Progenitor cell of endocrine pancreas (in vitro differentiated cells): ENCODE results near the gene DRD2. TPM values are rescaled to one million over a fixed set of nuclear protein-coding genes. Genes with fewer than 3 reads are reported as not detected.

ENCODE experiments used
- DNase-seq: peaks from one replicate; pipeline ENCODE4 v3.0.0; 2021; ENCODE audit warnings: low spot score; ENCODE audit not compliant: unreplicated experiment
- H3K27ac Mint-ChIP-seq: 2 replicates; pipeline ENCODE4 v1.8.0; 2021; ENCODE audit warnings: mild to moderate bottlenecking, moderate library complexity, mixed read lengths
- H3K27me3 Mint-ChIP-seq: 2 replicates; pipeline ENCODE4 v1.8.0; 2021; ENCODE audit warnings: mixed read lengths
- H3K36me3 Mint-ChIP-seq: 2 replicates; pipeline ENCODE4 v1.8.0; 2022; ENCODE audit warnings: mixed read lengths; ENCODE audit not compliant: insufficient read depth
- H3K4me1 Mint-ChIP-seq: 2 replicates; pipeline ENCODE4 v1.8.0; 2021; ENCODE audit warnings: low read depth, mixed read lengths
- H3K4me3 Mint-ChIP-seq: 2 replicates; pipeline ENCODE4 v1.8.0; 2021; ENCODE audit warnings: low read depth, mild to moderate bottlenecking, moderate library complexity, mixed read lengths
- H3K9me3 Mint-ChIP-seq: 2 replicates; pipeline ENCODE4 v1.8.0; 2021; ENCODE audit warnings: low read depth, mixed read lengths
- CTCF ChIP-seq: fragments of 200-600 bp; sonication (generic); IDR thresholded peaks from one replicate; pipeline ENCODE4 v1.5.0; 2021; ENCODE audit warnings: antibody characterized with exemption, mild to moderate bottlenecking; ENCODE audit not compliant: unreplicated experiment
- total RNA-seq: library from RNA; stranded (reverse); gene quantifications from 2 replicates; pipeline ENCODE4 v1.2.1, GENCODE V29; 2021

DRD2 gene
- total RNA-seq, 1 donor from 2014 or later = 0.22 TPM

DNA sequence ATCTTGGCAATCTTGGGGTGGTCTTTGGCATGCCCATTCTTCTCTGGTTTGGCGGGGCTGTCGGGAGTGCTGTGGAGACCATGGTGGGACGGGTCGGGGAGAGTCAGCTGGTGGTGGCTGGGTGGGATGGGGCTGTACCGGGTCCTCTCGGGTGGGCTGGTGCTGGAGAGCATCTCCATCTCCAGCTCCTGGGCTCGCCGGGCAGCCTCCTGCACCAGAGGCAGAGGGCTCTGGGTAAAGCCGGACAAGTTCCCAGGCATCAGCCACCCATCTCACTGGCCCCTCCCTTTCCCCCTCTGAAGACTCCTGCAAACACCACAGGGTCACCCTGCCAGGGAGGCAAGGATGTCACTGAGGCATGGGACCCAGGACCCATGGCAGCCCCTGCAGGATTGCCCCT, 62.5 kb downstream of the DRD2 start:
- H3K36me3 Mint-ChIP-seq = no peaks in the 10 kb centered on the region
- DNase-seq = no peak
- peaks cover 2% of the 10 kb centered on the region for H3K27me3 Mint-ChIP-seq
- H3K4me1 Mint-ChIP-seq = no peaks in the 10 kb centered on the region
- no peak overlapping the region for H3K4me3 Mint-ChIP-seq
- H3K27ac Mint-ChIP-seq = no peak overlapping the region
- no peaks in the 10 kb centered on the region for H3K9me3 Mint-ChIP-seq
- TF ChIP-seq CTCF = no peak

DNA sequence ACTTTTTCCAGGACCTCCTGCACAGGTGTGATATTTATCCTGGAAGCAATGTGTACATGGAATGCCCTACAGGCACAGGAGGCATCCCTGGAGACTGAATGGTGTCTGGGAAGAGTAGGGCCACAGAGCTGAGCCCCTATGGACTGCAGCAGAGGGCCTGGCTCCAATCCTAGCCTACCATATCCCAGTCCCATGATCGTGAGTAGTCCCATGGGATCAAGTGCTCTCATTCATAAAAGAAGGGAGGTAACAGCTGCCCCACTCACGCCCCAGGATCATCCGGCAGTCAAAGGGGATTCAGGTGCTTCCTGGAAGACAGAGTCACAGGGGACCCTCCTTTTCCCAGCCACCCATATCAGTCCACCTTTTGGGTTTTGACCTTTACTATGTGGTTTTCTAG, 63.7 kb downstream of the DRD2 start:
- peaks cover 2% of the 10 kb centered on the region for H3K27me3 Mint-ChIP-seq
- H3K9me3 Mint-ChIP-seq = no peaks in the 10 kb centered on the region
- no peak for DNase-seq
- no peaks in the 10 kb centered on the region for H3K36me3 Mint-ChIP-seq
- H3K4me3 Mint-ChIP-seq = no peak overlapping the region
- H3K4me1 Mint-ChIP-seq = no peaks in the 10 kb centered on the region
- H3K27ac Mint-ChIP-seq = no peak overlapping the region
- TF ChIP-seq CTCF = no peak

- no peaks in the 10 kb centered on the region for H3K36me3 Mint-ChIP-seq
- H3K9me3 Mint-ChIP-seq = no peaks in the 10 kb centered on the region
- H3K27ac Mint-ChIP-seq = no peak overlapping the region
- no peaks in the 10 kb centered on the region for H3K4me1 Mint-ChIP-seq
- DNase-seq = no peak
- no peak for TF ChIP-seq CTCF
- H3K27me3 Mint-ChIP-seq = peaks cover 4% of the 10 kb centered on the region
- no peak overlapping the region for H3K4me3 Mint-ChIP-seq
Measured at GRCh38 chr11:113410414-113411135, 64.6 kb downstream of the DRD2 start.

- Mint-ChIP-seq H3K27ac (no peak overlapping the region), H3K4me3 (no peak overlapping the region), H3K4me1 (no peaks in the 10 kb centered on the region), H3K36me3 (no peaks in the 10 kb centered on the region), H3K9me3 (no peaks in the 10 kb centered on the region), H3K27me3 (peaks cover 10% of the 10 kb centered on the region)
- DNase-seq = no peak
- TF ChIP-seq CTCF = no peak
Measured at GRCh38 chr11:113409526-113409925, 65.7 kb downstream of the DRD2 start.

DNA sequence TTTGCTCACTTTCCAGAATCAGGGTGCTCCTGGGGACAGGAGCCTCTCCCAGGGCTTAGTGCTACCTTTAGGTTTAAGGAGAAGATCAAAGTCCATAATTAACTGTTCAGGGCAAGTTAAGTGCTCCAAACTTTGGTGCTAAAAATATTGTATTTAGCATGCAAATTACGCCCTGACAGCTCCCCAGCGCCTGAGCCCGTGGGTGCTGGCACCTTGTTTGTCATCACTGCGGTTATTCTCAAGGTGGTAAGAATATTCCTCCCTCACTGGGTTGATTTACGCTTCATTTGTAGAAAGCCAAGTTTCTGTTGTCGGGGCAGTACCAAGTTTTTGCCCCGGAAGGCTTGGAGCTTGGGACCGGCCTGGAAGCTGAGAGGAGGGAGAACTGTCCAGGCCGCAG, 66.3 kb downstream of the DRD2 start:
- no peak overlapping the region for H3K4me3 Mint-ChIP-seq
- H3K9me3 Mint-ChIP-seq = no peaks in the 10 kb centered on the region
- H3K4me1 Mint-ChIP-seq = no peaks in the 10 kb centered on the region
- peaks cover 15% of the 10 kb centered on the region for H3K27me3 Mint-ChIP-seq
- H3K36me3 Mint-ChIP-seq = no peaks in the 10 kb centered on the region
- DNase-seq = no peak
- no peak overlapping the region for H3K27ac Mint-ChIP-seq
- TF ChIP-seq CTCF = no peak
